Hepatic stellate cell (primary cell): Measurements from ENCODE around the gene MEIOSIN.
"Not testable (repeated sequence)": the region's sequence is repeated elsewhere in the genome, so short reads cannot be mapped to it uniquely, and the experiment has no call there.

Source experiments
- DNase-seq: peaks from one replicate; pipeline ENCODE4 v3.0.0; 2011; ENCODE audit warnings: low spot score

The MEIOSIN gene

GRCh38 chr19:45733160-45733810 lies at the start of gene MEIOSIN:
Gene MEIOSIN (plus strand): TSS chr19:45733439. CDS start chr19:45735377, 1,938 bp downstream.
- no peak for DNase-seq

- DNase-seq: not testable (repeated sequence)
Measured at GRCh38 chr19:45685045-45685444, 48.2 kb upstream of the MEIOSIN start.

GRCh38 chr19:45687599-45687998 lies 45.6 kb upstream of the MEIOSIN start:
- no peak for DNase-seq

GRCh38 chr19:45691516-45692186 lies 41.6 kb upstream of the MEIOSIN start, which contains the start of gene SNRPD2:
Gene SNRPD2 (minus strand): TSS chr19:45691953. CDS start chr19:45691888, 65 bp downstream.
- DNase-seq: peak; percentile 97

- peak; percentile 98 for DNase-seq
Measured at GRCh38 chr19:45692187-45693105, 40.8 kb upstream of the MEIOSIN start, which contains the start of gene QPCTL. Gene QPCTL (plus strand): TSS chr19:45692666. CDS start chr19:45692704, 38 bp downstream.

GRCh38 chr19:45693106-45693788 lies 40.0 kb upstream of the MEIOSIN start:
- DNase-seq: peak; percentile 89

GRCh38 chr19:45701676-45702075 lies 31.6 kb upstream of the MEIOSIN start:
- no peak for DNase-seq

- no peak for DNase-seq
Measured at GRCh38 chr19:45705115-45705514, 28.1 kb upstream of the MEIOSIN start.

- DNase-seq: no peak
Measured at GRCh38 chr19:45705710-45706415, 27.4 kb upstream of the MEIOSIN start.

- DNase-seq: no peak
Measured at GRCh38 chr19:45710356-45711130, 22.7 kb upstream of the MEIOSIN start.

- no peak for DNase-seq
Measured at GRCh38 chr19:45711851-45712698, 21.2 kb upstream of the MEIOSIN start.

- no peak for DNase-seq
Measured at GRCh38 chr19:45712699-45713067, 20.6 kb upstream of the MEIOSIN start.

- no peak for DNase-seq
Measured at GRCh38 chr19:45713141-45713540, 20.1 kb upstream of the MEIOSIN start.

- DNase-seq: no peak
Measured at GRCh38 chr19:45715139-45715538, 18.1 kb upstream of the MEIOSIN start.

- peak; percentile 38 for DNase-seq
Measured at GRCh38 chr19:45716359-45717130, 16.7 kb upstream of the MEIOSIN start.

GRCh38 chr19:45717131-45717982 lies 15.9 kb upstream of the MEIOSIN start:
- peak; percentile 97 for DNase-seq

GRCh38 chr19:45717983-45718650 lies 15.1 kb upstream of the MEIOSIN start:
- DNase-seq: no peak
